Glomerular endothelial cell (primary cell): ENCODE measurements around the gene RALGPS1. TPM values are rescaled to one million over a fixed set of nuclear protein-coding genes. Genes with fewer than 3 reads are reported as not detected.

ENCODE experiments used
- DNase-seq: peaks from one replicate; pipeline ENCODE4 v3.0.0-alpha.2; 2011; ENCODE audit warnings: low read depth, low spot score; ENCODE audit errors: extremely low read depth
- total RNA-seq: library from RNA; depleted of rRNA; stranded (reverse); fragments of >200 nt; gene quantifications from 2 replicates; pipeline ENCODE4 v1.2.3, GENCODE V29; 2015

The RALGPS1 gene
- total RNA-seq, 1 donor from 2014 or later = 7.2 TPM

DNA sequence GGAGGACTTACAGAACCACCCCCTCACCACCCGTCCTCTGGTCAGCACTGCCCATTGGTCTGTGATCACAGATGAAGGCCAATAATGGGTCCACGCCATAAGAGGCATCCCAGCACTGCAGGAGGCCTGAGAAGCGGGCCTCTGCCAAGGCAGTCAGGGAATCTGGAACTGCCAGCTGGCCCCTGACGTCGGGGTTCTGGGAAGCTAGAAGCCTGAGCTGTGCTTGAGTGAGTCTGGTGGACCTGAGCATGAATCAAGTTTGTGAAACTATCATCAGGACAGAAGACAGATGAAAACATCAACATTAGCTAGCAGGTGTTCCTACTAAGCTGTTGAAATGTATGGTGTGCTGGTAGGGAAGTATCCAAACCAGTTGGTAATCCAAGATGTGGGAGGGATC is 200.0 kb downstream of the RALGPS1 start:
- DNase-seq = no peak

DNA sequence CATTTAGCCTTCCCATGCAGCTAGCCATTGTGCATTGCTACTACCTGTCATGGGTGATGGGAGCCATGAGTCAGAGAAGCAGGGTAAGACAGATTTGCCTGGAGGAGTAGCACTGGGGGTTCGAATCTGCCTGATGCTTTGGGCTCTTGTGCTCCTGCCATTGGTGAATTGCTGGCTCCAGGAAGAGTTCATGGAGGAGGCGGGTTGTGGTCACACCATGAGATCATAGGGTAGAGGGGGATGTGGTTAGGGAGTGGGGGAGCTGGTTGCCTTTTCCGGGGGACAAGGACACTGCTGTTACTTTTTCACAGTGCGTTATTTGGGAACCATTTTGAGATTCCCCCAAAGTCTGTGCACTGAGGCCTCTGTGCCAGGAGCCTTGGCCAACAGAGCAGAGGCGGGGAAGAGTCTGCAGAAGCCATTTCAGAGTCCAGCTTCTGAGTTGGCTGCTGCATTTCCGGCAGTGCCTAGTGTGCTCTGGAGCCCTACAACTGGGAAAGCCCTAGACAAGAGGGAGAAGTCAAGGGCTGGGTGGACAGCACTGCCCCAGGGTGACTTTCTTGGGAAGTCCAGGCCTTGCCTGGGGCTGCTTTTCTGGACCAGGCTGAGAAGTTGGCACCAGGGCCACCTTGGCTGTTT is 201.6 kb downstream of the RALGPS1 start:
- no peak for DNase-seq

DNA sequence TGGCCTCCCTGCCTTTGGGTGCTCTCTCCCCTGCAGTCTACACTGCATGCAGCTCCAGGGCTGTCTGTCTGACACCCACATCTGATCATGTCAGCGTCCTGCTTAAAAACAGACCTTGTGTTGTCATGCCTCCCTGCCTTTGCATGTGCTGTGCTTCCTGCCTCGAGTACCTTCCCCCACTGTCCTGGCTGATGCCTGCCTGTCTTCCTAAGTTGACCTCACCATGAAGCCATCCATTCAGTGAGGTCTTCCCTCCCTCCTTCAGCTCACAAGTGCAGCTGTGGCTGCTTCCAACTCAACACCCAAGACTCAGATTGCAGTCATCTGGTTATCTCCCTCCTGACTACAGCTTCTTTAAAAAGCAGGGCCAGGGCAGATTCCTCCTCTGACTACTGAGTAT is 202.4 kb downstream of the RALGPS1 start:
- no peak for DNase-seq

DNA sequence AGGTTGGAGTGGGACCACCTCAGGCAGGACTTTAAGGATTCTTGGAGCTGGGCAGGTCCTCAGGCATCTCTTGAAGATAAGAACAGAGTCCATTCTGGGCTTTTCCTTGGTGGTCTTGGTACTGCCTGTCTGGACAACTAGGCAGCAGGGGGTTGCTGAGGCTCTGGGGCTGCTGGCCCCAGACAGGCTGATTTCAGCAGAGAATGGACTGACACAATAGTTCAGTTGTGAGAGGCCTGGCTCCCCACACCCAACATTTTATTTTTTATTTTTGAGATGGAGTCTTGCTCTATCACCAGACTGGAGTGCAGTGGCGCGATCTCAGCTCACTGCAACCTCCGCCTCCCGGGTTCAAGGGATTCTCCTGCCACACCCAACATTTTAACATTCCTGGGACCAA is 203.2 kb downstream of the RALGPS1 start:
- DNase-seq = no peak

DNA sequence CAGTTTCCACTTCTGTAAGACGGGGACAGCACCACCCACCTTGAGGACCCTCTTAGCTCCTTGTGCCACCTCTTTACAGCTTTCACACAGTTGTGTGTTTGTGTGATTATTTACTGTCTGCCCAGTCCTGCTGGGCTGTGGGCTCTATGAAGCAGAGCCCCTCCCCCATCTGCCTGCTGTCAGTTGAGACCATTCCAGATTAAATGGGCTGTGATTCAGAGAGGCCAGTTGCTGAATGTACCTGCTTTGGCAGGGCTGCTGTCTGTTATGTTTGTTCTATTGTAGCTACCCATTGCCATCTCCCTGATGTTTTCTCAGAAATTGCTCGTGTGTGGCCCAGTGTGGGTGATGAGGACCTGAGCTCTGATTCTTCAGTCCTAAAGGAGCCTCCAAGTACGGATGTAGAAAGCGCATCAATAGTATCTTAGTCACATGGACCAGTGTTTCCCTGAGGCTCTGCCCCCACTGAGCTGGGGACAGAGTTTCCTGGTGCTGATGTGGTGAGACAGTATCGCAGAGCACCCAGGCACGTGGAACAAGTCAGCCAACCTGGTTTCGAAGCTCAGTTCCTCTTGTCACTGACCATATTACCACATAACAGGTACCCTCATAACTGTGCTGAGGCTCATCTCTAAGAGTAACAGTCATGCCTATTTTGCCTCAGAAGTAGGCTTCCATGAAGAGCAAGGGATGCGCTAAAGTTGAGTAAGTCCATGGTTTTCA is 204.2 kb downstream of the RALGPS1 start:
- DNase-seq = no peak

GRCh38 chr9:127119320-127119709 is 204.7 kb downstream of the RALGPS1 start:
- no peak for DNase-seq

- DNase-seq = no peak
Observed at GRCh38 chr9:127121628-127122175, 207.1 kb downstream of the RALGPS1 start.

- DNase-seq = no peak
Observed at GRCh38 chr9:127122176-127123063, 207.8 kb downstream of the RALGPS1 start, which contains the start of gene ANGPTL2. TSS of gene ANGPTL2 (minus strand) at chr9:127122635. CDS start at chr9:127108731, 13,904 bp downstream.

DNA sequence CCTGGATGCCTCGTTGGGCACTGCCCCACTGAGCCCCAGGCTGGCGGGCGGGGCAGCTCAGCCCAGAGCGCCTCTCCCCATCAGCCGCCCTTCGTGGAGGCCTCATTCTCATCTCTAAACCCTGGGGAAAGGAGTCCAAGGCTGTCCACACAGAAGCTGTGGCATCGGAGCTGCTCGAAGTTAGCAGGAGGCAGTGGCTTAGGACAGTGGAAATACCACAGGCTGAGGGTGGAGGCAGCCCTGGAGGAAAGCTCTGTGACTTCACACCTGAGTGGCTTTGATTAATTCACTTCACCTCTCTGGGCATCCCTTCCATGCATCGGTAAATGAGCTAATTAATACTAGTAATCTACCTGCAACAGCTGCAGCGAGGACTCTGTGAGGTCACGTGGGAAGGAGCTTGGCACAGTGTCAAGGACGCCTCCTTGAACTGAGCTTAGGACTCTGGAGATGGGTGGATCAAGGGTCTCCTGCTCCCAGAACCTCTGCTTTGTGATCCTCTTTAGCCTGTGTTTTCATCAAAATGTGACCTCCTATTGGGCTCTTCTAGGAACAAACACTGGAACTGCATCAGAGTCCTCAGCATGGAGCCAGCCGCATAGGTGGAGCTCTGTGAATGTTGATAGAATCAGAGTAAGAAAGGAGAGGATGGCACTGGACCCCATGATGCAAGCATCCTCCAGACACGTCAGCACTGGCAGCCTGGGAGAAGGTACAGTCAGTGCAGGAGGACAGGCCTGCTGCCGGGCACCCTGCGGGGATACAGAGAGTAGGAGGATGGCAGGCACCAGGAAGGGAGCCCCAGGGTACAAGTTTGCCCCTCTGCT is 208.7 kb downstream of the RALGPS1 start:
- no peak for DNase-seq

DNA sequence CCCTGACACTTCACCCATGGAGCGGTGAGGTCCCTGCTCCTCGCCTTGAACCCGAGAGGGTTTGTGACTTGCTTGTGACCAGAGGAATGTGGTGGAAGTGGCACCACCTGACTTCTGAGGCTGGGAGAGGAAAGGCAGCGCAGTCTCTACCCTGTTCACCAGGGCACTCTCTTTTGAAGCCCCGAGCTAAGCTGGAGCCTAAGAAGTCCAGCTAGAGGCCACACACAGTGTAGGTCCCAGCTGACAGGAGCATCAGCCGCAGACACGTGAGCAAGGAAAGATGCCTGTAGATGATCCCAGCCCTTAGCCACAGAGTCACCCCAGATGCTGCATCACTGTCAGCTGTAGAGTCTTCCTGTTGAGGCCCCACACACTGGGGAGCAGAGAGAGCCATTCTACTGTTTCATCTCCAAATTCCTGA is 209.5 kb downstream of the RALGPS1 start:
- no peak for DNase-seq

GRCh38 chr9:127124792-127125191 is 210.2 kb downstream of the RALGPS1 start:
- DNase-seq = no peak

DNA sequence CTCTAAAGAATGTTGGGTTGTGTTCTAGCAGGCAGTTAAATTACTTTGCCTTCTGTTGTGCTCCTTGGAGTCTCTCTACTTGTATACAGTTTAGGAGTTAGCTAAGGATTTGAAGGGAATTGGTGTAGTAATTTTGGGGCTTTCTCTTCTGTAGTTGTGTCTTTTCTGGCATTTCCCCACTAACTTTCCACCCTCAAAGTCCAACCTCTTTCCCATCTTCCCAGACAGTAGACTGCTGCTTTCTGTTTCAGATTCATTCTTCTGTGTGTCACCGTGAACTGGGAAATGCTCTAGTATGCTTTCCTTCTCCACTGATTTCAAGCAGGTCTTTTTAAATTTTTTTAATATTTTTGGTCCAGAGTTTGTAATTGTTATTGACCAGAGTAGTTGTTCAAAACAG is 212.4 kb downstream of the RALGPS1 start:
- no peak for DNase-seq

- DNase-seq = no peak
Observed at GRCh38 chr9:127128341-127129072, 213.9 kb downstream of the RALGPS1 start.

GRCh38 chr9:127129073-127129717 is 214.6 kb downstream of the RALGPS1 start:
- no peak for DNase-seq

GRCh38 chr9:127129718-127130085 is 215.1 kb downstream of the RALGPS1 start:
- no peak for DNase-seq

GRCh38 chr9:127130235-127130634 is 215.7 kb downstream of the RALGPS1 start:
- no peak for DNase-seq

DNA sequence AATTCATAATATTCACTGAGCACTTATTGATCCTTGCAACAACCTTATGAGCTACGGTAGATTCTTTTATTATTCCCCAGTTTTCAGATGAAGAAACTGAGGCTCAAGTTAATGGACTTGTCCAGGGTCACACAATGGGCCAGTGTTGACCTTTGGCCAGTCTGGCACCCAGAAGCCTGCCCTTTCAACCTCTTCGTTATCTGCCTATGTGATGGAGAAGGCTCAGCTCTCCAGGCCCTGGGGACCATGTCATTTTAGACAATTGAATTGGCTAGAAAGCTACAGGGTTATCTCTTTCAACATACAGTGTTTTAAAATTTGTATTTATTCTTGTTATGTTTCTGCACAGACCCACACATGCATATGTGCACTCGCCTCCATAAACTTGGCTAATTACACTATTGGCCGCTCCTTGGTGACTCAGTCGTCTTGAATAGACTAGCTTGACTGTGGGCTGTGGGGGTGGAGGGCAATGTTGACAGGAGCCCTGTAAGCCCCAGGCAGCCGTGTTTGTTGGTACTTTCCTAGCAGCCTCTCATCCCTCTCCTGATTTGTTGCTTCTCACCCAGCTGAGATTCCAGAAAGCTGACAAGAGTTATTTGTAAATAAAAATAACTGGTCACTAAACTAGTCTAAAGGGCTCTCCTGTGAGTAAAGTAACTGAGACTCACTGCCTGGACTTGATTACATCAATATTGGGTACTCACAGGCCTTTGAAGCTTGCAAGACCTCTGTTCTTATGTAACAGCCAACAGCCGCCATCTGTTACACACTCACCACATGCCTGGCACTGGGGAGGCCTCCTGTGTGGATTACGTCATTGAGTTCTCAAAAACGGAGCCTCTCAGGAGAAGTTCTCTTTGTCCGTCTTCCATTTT is 216.3 kb downstream of the RALGPS1 start:
- DNase-seq = no peak

DNA sequence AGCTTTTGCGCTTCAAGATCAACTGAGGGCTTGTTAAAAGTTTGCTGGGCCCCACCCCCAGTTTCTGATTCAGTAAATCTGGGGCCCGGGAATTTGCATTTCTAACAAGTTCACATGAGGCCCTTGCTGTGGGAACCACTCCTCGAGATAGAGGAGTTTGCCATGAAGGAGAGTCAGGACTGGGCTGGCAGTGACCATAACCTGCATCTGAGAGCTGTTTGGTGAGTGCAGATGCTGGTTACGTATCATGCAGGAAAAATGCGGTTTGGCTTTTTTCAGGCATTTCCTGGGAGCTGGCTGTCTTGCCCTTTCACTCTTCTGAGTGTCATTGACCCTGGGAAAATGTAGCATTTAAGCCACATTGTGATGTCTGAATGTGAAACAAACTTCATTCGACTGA is 217.3 kb downstream of the RALGPS1 start:
- no peak for DNase-seq
